ENCODE data around the gene ESD.

- TF ChIP-seq CTCF (IDR thresholded peaks at IDR 0.05) (no peak), POLR2A (IDR thresholded peaks at IDR 0.05) (no peak)
Observed at GRCh38 chr13:46753137-46753536, 43.8 kb downstream of the ESD start.
